OCI-LY7 (cell line): ENCODE data around the gene PSMG4. TPM values are rescaled to one million over a fixed set of nuclear protein-coding genes. Genes with fewer than 3 reads are reported as not detected.

ENCODE experiments used
- BruUV-seq: library from RNA; stranded (reverse); fragments of 400-500 nt; replicated peaks from 2 replicates; lab custom pipeline; 2021; lab: Mats Ljungman, UMichigan
- CTCF ChIA-PET: fragments of 300-600 bp; sonication (Branson Sonifier 250); formaldehyde crosslinking; loops from one replicate; lab custom pipeline; 2022; ENCODE audit warnings: antibody characterized with exemption; ENCODE audit not compliant: unreplicated experiment; lab: Charles Lee
- POLR2A ChIA-PET: fragments of 300-600 bp; sonication (Branson Sonifier 250); formaldehyde crosslinking; loops from one replicate; lab custom pipeline; 2022; ENCODE audit warnings: antibody characterized with exemption; lab: Charles Lee
- DNase-seq: peaks from one replicate; pipeline ENCODE4 v3.0.0-alpha.2; 2015; ENCODE audit warnings: low spot score
- H2AFZ ChIP-seq: fragments of 200-600 bp; sonication (generic), shearing (Covaris generic); 2 replicates; pipeline ENCODE4 v1.6.1; 2014; ENCODE audit warnings: mild to moderate bottlenecking, antibody characterized with exemption, low read length, moderate library complexity
- H3K27ac ChIP-seq: fragments of 200-600 bp; sonication (generic); 2 replicates; pipeline ENCODE4 v1.5.1; 2014; ENCODE audit warnings: mixed run types, low read depth, mild to moderate bottlenecking, moderate library complexity, low read length, inconsistent platforms; ENCODE audit not compliant: poor library complexity, severe bottlenecking
- H3K36me3 ChIP-seq: fragments of 200-600 bp; sonication (generic); 2 replicates; pipeline ENCODE4 v1.6.1; 2014; ENCODE audit warnings: mild to moderate bottlenecking, antibody characterized with exemption, low read length, moderate library complexity, mixed read lengths; ENCODE audit not compliant: insufficient read depth
- H3K4me1 ChIP-seq: fragments of 200-600 bp; sonication (generic); 2 replicates; pipeline ENCODE4 v1.5.1; 2014; ENCODE audit warnings: mild to moderate bottlenecking, low read length; ENCODE audit not compliant: insufficient read depth, poor library complexity, severe bottlenecking
- H3K4me2 ChIP-seq: fragments of 200-600 bp; sonication (generic); 2 replicates; pipeline ENCODE4 v1.6.1; 2014; ENCODE audit warnings: mild to moderate bottlenecking, low read length
- H3K4me3 ChIP-seq: fragments of 200-600 bp; sonication (generic); 2 replicates; pipeline ENCODE4 v1.5.1; 2014; ENCODE audit warnings: mild to moderate bottlenecking, low read depth, low read length; ENCODE audit not compliant: poor library complexity, severe bottlenecking
- H3K79me2 ChIP-seq: fragments of 200-600 bp; sonication (generic); 2 replicates; pipeline ENCODE4 v1.6.1; 2016; ENCODE audit warnings: low read depth, mild to moderate bottlenecking, low read length, moderate library complexity, mixed read lengths; ENCODE audit not compliant: insufficient read depth
- H3K9me2 ChIP-seq: fragments of 200-600 bp; sonication (generic); 2 replicates; pipeline ENCODE4 v1.6.1; 2016; ENCODE audit warnings: mild to moderate bottlenecking, low read length, mixed read lengths; ENCODE audit not compliant: insufficient read depth
- H3K9me3 ChIP-seq: fragments of 200-600 bp; sonication (generic); 2 replicates; pipeline ENCODE4 v1.6.1; 2014; ENCODE audit warnings: mild to moderate bottlenecking, mixed run types, low read length, mixed read lengths
- H4K20me1 ChIP-seq: fragments of 200-600 bp; sonication (generic); 2 replicates; pipeline ENCODE4 v1.6.1; 2014; ENCODE audit warnings: mild to moderate bottlenecking, antibody characterized with exemption, low read length, moderate library complexity, mixed read lengths; ENCODE audit not compliant: insufficient read depth
- CTCF ChIP-seq: fragments of 200-600 bp; sonication (generic); conservative IDR thresholded peaks from 2 replicates; pipeline ENCODE4 v1.5.1; 2014; ENCODE audit warnings: mild to moderate bottlenecking, antibody characterized with exemption, low read length, moderate library complexity, mixed read lengths
- EZH2phosphoT487 ChIP-seq: fragments of 200-600 bp; sonication (generic); IDR thresholded peaks from 2 replicates; pipeline ENCODE4 v1.6.1; 2018; ENCODE audit warnings: low read depth, borderline replicate concordance, mild to moderate bottlenecking, mixed run types, antibody characterized with exemption, low read length, moderate library complexity, mixed read lengths
- intact Hi-C: fragments of 100-400 bp; cut with micrococcal nuclease; formaldehyde crosslinking; loops from one replicate; pipeline ENCODE4 v1.10.0; 2022; ENCODE audit not compliant: unreplicated experiment
- total RNA-seq, 2 experiments: library from RNA; depleted of rRNA in 1 of 2; stranded (reverse); fragments of >200 nt in 1 of 2; shearing (Covaris generic) in 1 of 2; gene quantifications; 2 replicates each; pipeline ENCODE4 v1.2.3, GENCODE V29; 2014 to 2022

The PSMG4 gene
- total RNA-seq, 2 experiments from 2014 or later: 48.9 to 65.4 TPM

- POLR2A ChIA-PET: interaction anchor here (0.7 kb wide), 1 partner anchor 133 kb away, joined by 3 read pairs; no protein-coding TSS in a partner anchor
Measured at GRCh38 chr6:3287976-3288707, 29.4 kb downstream of the PSMG4 start.

GRCh38 chr6:3288711-3289663 lies 30.2 kb downstream of the PSMG4 start:
- Histone ChIP-seq H3K9me3 (no peaks in the 10 kb centered on the region), H3K4me1 (no peaks in the 10 kb centered on the region), H3K27ac (no peak overlapping the region), H3K4me3 (no peak overlapping the region), H3K36me3 (no peaks in the 10 kb centered on the region), H3K4me2 (no peak overlapping the region), H4K20me1 (no peaks in the 10 kb centered on the region), H2AFZ (no peak overlapping the region), H3K79me2 (no peaks in the 10 kb centered on the region), H3K9me2 (no peaks in the 10 kb centered on the region)
- ChIA-PET CTCF (no interaction called here), POLR2A (interaction anchor here (0.7 kb wide), 1 partner anchor 132 kb away, joined by 3 read pairs; no protein-coding TSS in a partner anchor)
- DNase-seq: no peak
- no peak for TF ChIP-seq CTCF
- TF ChIP-seq EZH2phosphoT487: no peak
- intact Hi-C loops: no loop called here
- no TSS peak for BruUV-seq

More at GRCh38 chr6:3287976-3288707, 29.4 kb downstream of the PSMG4 start:
- TF ChIP-seq EZH2phosphoT487 (no peak), CTCF (no peak)
- Histone ChIP-seq H3K27ac (no peak overlapping the region), H2AFZ (no peak overlapping the region), H3K79me2 (no peaks in the 10 kb centered on the region), H3K4me1 (no peaks in the 10 kb centered on the region), H3K4me3 (no peak overlapping the region), H4K20me1 (no peaks in the 10 kb centered on the region), H3K4me2 (no peak overlapping the region), H3K9me3 (no peaks in the 10 kb centered on the region), H3K9me2 (no peaks in the 10 kb centered on the region), H3K36me3 (no peaks in the 10 kb centered on the region)
- DNase-seq: no peak
- intact Hi-C loops: no loop called here
- BruUV-seq: no TSS peak
- CTCF ChIA-PET: no interaction called here
